GM21367 (cell line): ENCODE data around the gene EGLN2.
A peak's percentile ranks its signal among the peaks of the same experiment; 100 is the strongest.
"Not testable (repeated sequence)": the region's sequence is repeated elsewhere in the genome, so short reads cannot be mapped to it uniquely, and the experiment has no call there.

Experiments used
- ATAC-seq: cut with Tn5 transposase; IDR thresholded peaks from one replicate; pipeline ENCODE4 v1.9.1; 2021; ENCODE audit not compliant: unreplicated experiment

The EGLN2 gene

DNA sequence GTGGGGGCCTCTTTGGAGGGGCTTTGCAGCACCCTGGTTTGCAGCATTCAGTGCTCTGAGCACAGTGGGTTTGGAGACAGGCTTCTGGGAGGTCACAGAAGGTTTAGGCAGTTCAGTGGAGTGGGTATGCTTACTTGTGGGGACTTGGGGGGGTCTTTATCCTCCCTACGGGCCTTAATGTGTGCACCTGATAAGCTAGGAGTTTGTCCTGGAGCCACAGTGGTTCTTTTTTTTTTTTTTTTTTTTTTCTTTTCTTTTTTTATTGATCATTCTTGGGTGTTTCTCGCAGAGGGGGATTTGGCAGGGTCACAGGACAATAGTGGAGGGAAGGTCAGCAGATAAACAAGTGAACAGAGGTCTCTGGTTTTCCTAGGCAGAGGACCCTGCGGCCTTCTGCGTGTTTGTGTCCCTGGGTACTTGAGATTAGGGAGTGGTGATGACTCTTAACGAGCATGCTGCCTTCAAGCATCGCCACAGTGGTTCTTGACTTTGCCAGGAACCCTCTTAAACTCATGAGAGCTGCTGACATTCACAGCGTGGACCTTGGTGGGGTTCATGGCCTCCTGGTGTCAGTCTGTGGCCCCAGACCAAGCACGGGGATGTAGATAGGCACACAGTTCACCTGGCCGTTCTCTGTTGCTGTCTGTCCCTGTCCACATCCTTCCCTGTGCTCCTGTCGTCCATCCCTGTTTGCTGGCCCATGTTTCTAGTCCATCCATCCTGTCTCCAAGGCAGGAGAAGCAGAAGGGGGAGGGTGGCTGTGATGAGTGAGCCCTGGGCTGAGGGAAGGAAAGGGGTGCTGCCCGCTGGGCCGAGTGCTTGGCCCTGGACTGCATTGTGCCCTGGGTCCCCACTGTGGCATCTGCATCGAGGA, 2.7 kb downstream of the EGLN2 start:
- ATAC-seq: no peak

GRCh38 chr19:40802300-40803169, 3.5 kb downstream of the EGLN2 start:
- no peak for ATAC-seq

GRCh38 chr19:40803170-40803856, 4.3 kb downstream of the EGLN2 start:
- no peak for ATAC-seq

DNA sequence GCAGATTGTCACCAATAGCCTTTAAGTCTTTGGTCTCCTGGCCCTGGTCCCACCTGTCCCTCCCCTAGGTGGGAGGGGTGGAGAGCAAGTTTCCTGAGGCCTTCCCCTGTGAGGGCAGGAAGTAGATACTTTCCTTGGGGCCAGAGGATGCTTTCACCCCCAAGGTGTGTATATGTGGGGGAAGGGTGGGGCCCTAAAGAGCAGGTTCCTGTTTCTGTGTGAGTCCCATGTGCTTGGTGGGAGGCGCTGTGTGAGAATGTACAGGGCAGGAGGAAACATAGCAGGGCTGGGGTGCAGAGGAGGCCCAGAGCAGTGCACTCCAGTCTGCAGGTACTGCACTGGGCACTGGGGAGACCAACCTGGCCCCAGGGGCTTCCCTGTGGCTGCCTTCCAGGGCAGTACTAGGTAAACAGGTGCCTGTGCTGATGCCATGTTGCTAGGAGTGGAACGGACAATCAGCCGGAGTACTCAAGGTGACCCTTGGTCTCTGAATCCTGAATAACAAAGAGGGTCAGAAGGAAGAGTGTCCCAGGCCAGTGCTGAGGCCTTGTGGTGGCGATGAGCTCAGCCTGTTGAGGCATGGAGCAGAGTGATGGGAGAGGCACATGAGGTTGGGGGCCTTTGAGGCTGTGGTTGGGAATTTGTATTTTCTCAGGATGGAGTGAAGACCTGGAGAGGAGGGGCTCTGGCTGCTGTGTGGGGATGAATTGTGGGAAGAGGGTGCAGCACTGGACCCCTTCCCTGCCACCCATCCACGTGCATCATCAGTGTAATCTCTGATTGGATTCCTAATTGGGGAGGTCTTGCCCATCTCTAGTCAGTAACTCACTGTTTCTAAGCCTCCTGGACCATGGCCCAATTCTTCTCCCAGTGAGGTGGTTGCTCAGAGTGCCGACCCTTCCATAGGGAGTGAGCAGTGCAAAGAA, 5.1 kb downstream of the EGLN2 start:
- no peak for ATAC-seq

DNA sequence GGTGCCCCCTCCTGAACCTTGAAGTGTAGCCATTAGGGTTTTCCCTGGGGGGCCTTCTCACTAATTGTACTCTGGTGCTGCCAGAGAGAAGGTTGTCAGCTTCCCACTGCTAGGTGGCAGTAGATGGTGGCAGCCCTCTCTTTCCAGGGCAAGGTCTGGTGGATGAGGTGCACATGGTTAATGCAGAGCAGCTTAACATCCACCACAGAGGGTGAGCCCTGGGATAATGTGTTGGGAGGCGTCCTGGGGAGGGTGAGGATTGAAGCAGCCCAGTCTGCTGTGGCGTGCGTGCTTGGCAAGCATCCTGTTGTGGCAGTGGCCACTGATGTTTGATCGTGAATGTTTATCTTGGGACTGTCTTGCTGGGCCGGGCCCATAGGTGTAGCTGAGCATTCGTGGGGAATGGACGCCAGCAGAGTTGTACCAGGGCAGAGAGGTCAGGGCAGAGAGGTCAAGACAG, 5.8 kb downstream of the EGLN2 start:
- ATAC-seq: no peak

- no peak for ATAC-seq
These were observed 6.4 kb downstream of the EGLN2 start for GRCh38 chr19:40805258-40805868.

DNA sequence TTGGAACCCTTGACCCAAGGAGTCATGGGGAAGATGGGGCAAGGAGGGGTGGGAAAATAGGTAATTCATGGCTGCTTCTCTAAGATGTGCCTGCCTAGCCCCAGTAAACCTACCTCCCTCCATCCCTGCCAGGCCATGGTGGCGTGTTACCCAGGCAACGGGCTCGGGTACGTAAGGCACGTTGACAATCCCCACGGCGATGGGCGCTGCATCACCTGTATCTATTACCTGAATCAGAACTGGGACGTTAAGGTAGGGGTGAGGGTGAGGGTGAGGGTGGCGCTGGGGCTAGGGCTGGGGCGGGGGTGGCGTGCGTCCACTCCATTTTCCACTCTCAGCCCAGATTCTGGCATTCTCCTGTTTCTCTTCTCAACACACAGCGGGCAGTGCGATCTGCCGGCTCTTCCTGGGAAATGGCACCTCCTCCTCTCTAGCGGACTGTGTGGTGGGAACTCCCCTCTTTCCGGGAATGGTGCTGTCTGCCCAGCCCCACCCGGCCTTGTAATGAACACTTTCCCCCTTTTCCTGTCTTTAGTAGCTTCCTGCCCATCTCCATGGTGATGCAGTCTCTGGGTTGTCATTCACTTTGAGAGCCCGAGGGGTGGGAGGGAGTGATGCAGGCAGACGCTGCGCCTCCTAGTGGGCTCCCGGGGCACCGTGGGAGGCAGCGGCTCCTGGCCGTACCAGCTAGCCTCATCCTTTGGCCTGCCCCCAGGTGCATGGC, 7.6 kb downstream of the EGLN2 start:
- no peak for ATAC-seq

- no peak for ATAC-seq
These were observed 8.4 kb downstream of the EGLN2 start for GRCh38 chr19:40807147-40808020.

- no peak for ATAC-seq
These were observed 9.0 kb downstream of the EGLN2 start for GRCh38 chr19:40808021-40808325.

DNA sequence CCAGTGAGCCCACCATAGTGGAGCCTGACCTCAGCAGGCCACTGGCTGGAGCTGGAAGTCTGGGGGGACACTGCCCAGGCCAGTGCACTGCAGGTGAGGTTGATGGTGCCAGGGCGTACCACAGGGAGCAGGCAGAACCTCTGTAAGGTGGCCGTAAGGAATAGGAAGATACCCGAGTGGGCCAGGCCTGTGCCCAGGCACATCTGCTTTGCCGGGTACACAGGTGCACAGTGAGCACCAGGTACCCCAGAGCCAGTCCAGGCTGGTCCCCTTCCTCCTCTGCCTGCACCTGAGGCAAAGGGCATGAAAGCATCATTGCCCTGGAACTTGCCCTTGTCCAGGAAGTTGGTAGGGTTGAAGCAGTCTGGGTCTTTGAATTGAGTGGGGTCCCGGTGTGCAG, 9.5 kb downstream of the EGLN2 start:
- ATAC-seq: no peak

DNA sequence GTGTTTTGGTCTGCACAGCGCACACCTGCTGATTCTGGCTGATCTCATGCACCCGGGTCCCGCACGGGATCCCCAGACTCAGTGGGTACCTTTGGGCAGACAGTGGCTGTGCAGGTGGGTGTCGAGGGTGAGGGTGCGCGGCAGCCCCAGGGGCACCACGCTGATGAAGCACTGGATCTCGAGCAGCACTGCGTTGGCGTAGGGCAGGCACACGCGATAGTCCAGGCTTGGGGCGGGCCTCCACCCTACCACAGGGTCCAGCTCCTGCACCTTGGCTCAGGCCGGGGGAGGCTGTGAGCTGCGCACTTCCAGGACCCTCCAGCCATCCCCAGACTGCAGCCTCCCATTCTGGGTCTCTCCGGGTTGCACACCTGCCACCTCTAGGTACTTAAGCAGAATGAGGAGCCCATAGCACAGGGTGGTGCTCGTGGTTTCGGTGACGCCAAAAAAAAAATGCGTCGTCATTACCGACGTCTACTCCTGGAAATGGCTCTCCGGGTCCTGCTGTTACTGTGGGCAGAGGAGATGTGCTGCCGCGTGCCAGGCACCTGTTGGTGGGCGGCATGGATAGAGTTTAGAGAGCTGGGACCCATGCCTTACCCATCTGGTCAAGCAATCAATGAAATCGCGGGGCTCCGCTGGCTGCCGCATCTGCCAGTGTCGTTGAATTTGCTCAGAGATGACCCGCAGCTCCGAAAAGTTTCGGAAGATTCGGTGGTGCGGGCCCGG, 10.5 kb downstream of the EGLN2 start:
- no peak for ATAC-seq

DNA sequence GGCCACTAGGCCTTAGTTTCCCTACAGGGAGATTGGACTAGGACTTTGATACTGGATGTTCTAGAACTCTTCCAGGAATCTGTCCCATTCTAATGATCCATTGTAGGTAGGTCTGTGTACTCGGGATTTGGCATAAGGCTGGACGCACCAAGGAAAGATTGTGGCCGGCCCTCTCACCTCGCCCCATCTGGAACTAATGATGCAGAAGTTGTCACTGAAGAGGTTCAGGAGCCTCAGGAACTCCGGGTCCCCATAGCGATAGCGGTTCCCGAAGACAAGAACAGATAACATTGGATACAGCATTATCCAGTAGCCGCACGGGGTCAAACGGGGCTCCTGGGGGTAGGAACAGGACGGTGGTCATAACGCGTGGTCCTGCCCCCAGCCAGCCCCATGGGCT, 11.2 kb downstream of the EGLN2 start:
- no peak for ATAC-seq

DNA sequence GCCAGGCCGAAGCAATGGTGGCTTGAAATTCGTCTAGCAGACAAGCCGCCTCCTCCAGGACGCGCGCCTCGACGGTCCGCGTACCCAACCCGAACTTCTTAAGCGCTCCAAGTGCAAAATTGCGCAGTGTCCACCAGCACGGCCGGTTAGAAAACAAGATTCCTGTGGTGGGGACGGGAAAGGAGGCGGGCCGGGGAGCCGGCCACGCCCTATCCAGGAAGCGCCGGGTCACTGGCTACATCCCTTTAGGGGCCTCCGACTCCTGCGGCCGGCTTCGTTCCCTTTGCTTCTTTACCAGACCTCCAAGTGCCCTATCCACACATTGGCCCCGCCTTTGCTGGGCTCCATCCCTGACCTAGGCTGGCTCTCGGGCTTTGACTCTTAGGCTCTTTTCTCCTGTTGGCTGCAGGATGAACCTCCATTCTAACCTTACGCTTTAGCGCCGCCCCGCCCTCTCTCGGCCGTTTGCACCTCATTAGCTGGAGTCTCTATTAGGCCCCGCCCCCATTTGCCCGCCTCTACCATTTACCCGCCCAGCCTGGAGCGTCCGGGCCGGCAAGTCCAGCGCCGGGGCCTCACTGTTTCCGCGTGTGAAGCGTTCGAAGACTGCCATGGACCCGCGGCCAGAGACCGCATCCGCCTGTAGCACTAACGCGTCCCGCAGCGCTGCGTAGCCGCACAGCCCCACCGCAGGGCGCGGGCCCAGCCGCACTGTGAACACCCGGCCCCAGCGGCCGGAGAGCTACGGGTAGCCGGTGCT, 11.8 kb downstream of the EGLN2 start:
- ATAC-seq: peak; percentile 39

DNA sequence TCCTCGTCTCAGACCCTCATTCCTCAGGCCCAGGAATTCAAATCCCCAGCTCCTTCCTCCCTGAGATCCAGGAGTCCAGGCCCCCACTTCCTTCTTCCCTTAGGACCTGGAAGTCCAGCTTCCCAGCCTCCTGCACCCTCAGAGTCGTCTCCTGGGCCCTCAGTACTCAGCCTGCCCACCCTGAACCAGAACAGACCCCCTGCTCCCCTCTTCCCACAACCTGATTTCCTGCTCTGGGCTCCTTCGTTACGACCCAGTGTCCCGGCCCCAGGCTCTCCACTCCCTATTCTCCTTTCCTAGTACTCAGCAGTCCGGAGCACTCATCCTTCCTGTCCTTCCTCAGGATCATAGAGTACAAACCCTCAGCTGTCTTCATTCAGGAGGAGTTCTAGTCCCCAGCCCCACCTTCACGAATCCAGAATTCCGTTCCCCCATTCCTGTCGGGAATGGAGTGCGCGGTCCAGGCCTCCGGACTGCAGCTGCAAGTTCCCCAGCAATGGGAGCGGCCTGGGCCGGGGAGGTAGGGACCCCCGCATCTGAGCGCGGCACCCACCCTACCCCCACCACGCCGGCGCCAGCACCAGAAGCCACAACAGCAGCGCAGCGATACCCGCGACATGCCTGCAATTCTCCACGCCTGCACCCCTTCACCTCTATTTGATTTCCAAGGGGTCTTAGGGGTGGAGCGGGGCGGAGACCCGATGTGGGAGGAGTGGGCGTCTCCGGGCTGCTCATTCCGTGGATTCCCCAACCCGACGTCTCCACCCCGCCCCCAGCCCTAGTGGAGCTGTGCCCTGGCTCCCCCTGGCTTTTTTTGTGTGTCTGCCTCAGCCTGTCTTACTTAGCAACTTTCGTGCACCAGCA, 12.7 kb downstream of the EGLN2 start:
- ATAC-seq: no peak

DNA sequence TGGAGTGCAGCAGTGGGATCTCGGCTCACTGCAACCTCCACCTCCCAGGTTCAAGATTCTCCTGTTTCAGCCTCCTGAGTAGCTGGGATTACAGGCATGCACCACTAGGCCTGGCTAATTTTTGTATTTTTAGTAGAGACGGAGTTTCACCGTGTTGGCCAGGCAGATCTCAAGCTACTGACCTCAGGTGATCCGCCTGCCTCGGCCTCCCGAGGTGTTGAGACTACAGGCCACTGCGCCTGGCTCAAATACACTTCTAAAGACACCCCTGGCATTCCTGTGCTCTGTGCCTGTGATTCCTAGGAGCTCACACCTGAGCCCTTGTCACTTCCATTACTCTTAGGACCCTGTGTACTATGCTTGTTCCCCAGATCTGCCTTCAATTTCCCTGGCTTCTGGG, 13.6 kb downstream of the EGLN2 start:
- not testable (repeated sequence) for ATAC-seq

DNA sequence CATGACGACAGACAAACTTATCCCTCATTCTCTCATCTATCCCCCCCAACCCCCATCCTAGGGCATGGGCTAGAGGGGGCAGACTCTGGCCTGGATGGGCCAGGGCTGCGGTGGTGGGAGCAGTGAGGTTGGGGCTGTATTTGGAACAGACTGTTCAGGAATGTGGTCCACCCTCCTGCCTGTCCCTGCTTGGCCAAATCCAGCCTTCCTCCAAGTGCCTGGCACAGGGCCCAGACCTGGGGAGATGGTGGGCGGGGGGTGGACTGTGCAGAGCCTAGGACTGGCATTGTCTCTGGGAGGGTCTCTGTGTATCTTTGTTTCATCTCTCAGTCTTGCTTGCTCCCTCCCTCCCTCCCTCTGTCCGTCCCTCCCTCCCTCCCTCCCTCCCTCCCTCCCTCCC, 14.2 kb downstream of the EGLN2 start:
- no peak for ATAC-seq
